ENCODE data around the gene RALGPS1.

- TF ChIP-seq CTCF (conservative IDR thresholded peaks at IDR 0.05; ENCODE audit: low read length) (no peak), EZH2phosphoT487 (IDR thresholded peaks at IDR 0.05; ENCODE audit: borderline replicate concordance, low read depth, low read length) (no peak)
Measured at GRCh38 chr9:126875756-126876510, 38.6 kb upstream of the RALGPS1 start.

Data from OCI-LY7 (cell line).